A673 (cell line): ENCODE data around the gene NEK8. TPM values are rescaled to one million over a fixed set of nuclear protein-coding genes. Genes with fewer than 3 reads are reported as not detected.
A peak's percentile ranks its signal among the peaks of the same experiment; 100 is the strongest.

Experiments
- BruUV-seq: library from RNA; stranded (reverse); fragments of 400-500 nt; replicated peaks from 2 replicates; lab custom pipeline; 2021; lab: Mats Ljungman, UMichigan
- CTCF ChIA-PET: fragments of 300-600 bp; sonication (Branson Sonifier 250); formaldehyde crosslinking; loops from one replicate; lab custom pipeline; 2022; ENCODE audit warnings: antibody characterized with exemption; lab: Charles Lee
- POLR2A ChIA-PET: fragments of 300-600 bp; sonication (Branson Sonifier 250); formaldehyde crosslinking; loops from one replicate; lab custom pipeline; 2022; ENCODE audit warnings: antibody characterized with exemption; ENCODE audit not compliant: low non-redundant PET; lab: Charles Lee
- DNase-seq: peaks from one replicate; pipeline ENCODE4 v3.0.0-alpha.2; 2015; ENCODE audit warnings: low spot score
- H3K27ac ChIP-seq: fragments of 200-600 bp; sonication (generic); 2 replicates; pipeline ENCODE4 v1.5.1; 2016; ENCODE audit warnings: mixed run types, low read depth, mild to moderate bottlenecking, mixed read lengths, antibody characterized with exemption, low read length; ENCODE audit not compliant: poor library complexity, severe bottlenecking
- H3K27me3 ChIP-seq: fragments of 200-600 bp; sonication (generic); replicated peaks from 2 replicates; pipeline ENCODE4 v1.6.1; 2017; ENCODE audit warnings: mixed run types, low read depth, mild to moderate bottlenecking, mixed read lengths, antibody characterized with exemption, low read length; ENCODE audit not compliant: insufficient read depth, poor library complexity
- H3K36me3 ChIP-seq: fragments of 200-600 bp; sonication (generic); 2 replicates; pipeline ENCODE4 v1.6.1; 2016; ENCODE audit warnings: mixed run types, mild to moderate bottlenecking, mixed read lengths, antibody characterized with exemption, low read length; ENCODE audit not compliant: insufficient read depth, poor library complexity, severe bottlenecking
- H3K4me1 ChIP-seq: fragments of 200-600 bp; sonication (generic); 2 replicates; pipeline ENCODE4 v1.6.1; 2017; ENCODE audit warnings: mixed run types, mild to moderate bottlenecking, mixed read lengths, antibody characterized with exemption, low read length; ENCODE audit not compliant: insufficient read depth, poor library complexity, severe bottlenecking
- H3K4me3 ChIP-seq: fragments of 200-600 bp; sonication (generic); 2 replicates; pipeline ENCODE4 v1.5.1; 2016; ENCODE audit warnings: low read depth, mixed run types, mild to moderate bottlenecking, mixed read lengths, low read length; ENCODE audit not compliant: poor library complexity, severe bottlenecking
- H3K9me3 ChIP-seq: fragments of 200-600 bp; sonication (generic); 2 replicates; pipeline ENCODE4 v1.6.1; 2016; ENCODE audit warnings: mixed run types, low read depth, mild to moderate bottlenecking, mixed read lengths, antibody characterized with exemption, low read length; ENCODE audit not compliant: poor library complexity, severe bottlenecking
- EZH2 ChIP-seq: fragments of 200-600 bp; sonication (generic); IDR thresholded peaks from 2 replicates; pipeline ENCODE4 v1.6.1; 2017; ENCODE audit warnings: borderline replicate concordance, low read depth, mild to moderate bottlenecking, mixed read lengths, antibody characterized with exemption, low read length; ENCODE audit not compliant: poor library complexity, severe bottlenecking
- intact Hi-C: fragments of 100-400 bp; cut with micrococcal nuclease; formaldehyde crosslinking; loops from one replicate; pipeline ENCODE4 v1.10.0; 2022; ENCODE audit not compliant: unreplicated experiment
- total RNA-seq: library from RNA; stranded (reverse); gene quantifications from 2 replicates; pipeline ENCODE4 v1.2.3, GENCODE V29; 2021
- TF ChIP-seq, protein P1 (sequence below): fragments of 300-800, 200-600 bp; sonication (generic); conservative IDR thresholded peaks from 2 replicates; pipeline ENCODE4 v1.5.1; 2017; ENCODE audit warnings: low read depth, mild to moderate bottlenecking, antibody characterized with exemption, low read length, moderate library complexity, mixed read lengths

The NEK8 gene
- total RNA-seq, 1 experiment from 2014 or later, result 3.9 TPM

DNA sequence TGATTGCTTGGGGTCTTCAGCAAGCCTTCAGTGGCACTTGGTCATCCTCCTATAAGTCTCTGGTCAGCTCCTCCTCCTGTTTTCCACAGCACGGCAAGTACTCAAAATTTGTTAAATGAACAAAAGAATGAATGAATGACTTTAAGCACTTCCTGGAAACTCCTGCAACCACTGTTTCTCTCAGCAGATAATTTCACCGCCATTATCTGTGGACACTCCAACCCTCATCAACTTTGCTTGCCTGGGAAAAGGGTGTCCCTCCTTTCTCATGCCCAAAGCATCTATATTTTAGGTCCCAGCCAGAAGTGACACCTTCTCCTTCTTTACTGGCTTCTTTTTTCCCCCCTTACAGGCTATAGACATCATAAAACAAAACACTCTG lies 21.3 kb upstream of the NEK8 start:
- POLR2A ChIA-PET, result no interaction called here
- no peaks in the 10 kb centered on the region for H3K9me3 ChIP-seq

DNA sequence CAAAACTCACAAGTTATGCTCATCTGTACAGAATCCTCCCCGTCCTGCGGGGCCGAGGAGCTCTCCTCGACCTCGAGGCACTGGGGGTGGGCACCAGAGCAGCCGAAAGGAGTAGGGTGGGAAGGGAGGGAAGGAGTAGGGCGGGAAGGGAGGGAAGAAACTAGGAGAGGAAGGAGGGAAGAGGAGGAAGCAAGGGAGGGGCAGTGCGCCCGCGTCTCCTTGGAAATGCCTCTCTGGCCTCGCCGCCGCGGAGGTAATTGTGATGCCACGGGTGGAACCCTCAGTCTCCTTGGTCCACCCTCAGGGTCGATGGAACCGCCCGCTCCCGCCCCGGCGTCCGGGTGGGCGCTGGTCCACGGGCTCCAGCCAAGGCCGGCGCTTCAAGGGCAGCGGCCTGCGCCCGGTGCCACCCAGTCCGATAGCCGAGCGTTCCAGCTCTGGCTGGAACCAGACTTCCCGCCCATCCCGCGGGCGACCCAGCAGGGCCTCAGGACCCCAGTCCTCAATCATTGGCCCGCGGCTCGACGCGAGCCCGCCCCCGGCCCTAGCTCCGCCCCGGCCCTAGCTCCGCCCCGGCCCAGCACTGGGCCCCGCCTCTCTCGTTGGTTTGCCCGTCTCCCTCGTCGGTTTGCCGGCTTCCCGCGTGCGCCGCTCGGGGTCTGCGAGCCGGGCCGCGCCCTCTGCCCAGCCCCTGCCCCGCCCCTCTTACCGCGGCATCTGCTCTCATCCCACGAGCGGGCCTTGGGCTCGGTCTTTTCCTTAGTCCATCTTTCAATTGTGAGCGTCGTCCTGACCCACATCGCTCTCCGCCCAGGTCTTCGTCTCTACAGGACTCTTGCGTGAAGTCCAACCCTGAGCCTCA lies 17.5 kb upstream of the NEK8 start:
- Histone ChIP-seq H3K36me3 (peaks cover 27% of the 10 kb centered on the region), H3K4me1 (peaks cover 9% of the 10 kb centered on the region), H3K9me3 (no peaks in the 10 kb centered on the region), H3K4me3 (peak overlapping the region; percentile 56), H3K27ac (peak overlapping the region; percentile 85), H3K27me3 (no peaks in the 10 kb centered on the region)
- CTCF ChIA-PET, result interaction anchor here (0.5 to 0.6 kb wide), 2 partner anchors 8 to 16 kb away, joined by 5 to 6 read pairs; partner anchors contain the start of gene RPL23A
- DNase-seq, result peak; percentile 95
- TF ChIP-seq EZH2, result no peak
- TF ChIP-seq, protein P1, sequence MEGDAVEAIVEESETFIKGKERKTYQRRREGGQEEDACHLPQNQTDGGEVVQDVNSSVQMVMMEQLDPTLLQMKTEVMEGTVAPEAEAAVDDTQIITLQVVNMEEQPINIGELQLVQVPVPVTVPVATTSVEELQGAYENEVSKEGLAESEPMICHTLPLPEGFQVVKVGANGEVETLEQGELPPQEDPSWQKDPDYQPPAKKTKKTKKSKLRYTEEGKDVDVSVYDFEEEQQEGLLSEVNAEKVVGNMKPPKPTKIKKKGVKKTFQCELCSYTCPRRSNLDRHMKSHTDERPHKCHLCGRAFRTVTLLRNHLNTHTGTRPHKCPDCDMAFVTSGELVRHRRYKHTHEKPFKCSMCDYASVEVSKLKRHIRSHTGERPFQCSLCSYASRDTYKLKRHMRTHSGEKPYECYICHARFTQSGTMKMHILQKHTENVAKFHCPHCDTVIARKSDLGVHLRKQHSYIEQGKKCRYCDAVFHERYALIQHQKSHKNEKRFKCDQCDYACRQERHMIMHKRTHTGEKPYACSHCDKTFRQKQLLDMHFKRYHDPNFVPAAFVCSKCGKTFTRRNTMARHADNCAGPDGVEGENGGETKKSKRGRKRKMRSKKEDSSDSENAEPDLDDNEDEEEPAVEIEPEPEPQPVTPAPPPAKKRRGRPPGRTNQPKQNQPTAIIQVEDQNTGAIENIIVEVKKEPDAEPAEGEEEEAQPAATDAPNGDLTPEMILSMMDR, result no peak
- no TSS peak for BruUV-seq
- POLR2A ChIA-PET, result interaction anchor here (0.6 to 1.1 kb wide), 4 partner anchors 9 to 413 kb away, joined by 3 to 10 read pairs (median 6); no protein-coding TSS in a partner anchor
- intact Hi-C loops, result loop anchor here (5.0 kb wide), 1 partner anchor 49 kb away; the partner anchor contains the start of genes SDF2 and SUPT6H

More for the DNA sequence above, 21.3 kb upstream of the NEK8 start:
- Histone ChIP-seq H3K36me3 (peaks cover 8% of the 10 kb centered on the region), H3K4me3 (no peak overlapping the region), H3K27me3 (no peaks in the 10 kb centered on the region), H3K4me1 (peaks cover 4% of the 10 kb centered on the region), H3K27ac (no peak overlapping the region)
- no peak for TF ChIP-seq EZH2
- CTCF ChIA-PET, result no interaction called here
- BruUV-seq, result TSS peak; percentile 29
- DNase-seq, result no peak
- intact Hi-C loops, result no loop called here

DNA sequence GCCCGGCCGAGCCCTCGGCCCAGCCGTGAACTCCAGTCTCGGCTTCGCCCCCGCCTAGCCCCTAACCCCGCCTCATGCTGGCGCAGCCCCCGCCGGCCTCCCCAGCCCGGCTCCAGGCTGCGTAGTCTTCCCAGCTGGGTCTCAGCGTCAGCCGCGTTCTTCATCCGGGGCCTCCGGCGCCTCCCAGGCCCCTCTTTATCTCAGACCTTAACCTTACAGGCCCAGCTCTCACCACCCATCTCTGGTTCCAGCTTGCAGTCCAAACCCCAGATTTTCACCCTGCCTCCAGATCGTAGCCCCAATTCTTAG lies 16.9 kb upstream of the NEK8 start, which contains the start of gene PROCA1:
TSS of gene PROCA1 (minus strand) at position 166 of the 309 bp plus-strand sequence. CDS start 228 bp downstream, outside the sequence.
- Histone ChIP-seq H3K4me1 (peaks cover 15% of the 10 kb centered on the region), H3K27ac (peak within 1 kb of the TSS; percentile 85), H3K4me3 (peak within 1 kb of the TSS; percentile 56), H3K9me3 (no peaks in the 10 kb centered on the region), H3K27me3 (no peaks in the 10 kb centered on the region), H3K36me3 (peaks cover 27% of the 10 kb centered on the region)
- POLR2A ChIA-PET, result interaction anchor here (0.6 kb wide), 1 partner anchor 412 kb away, joined by 7 read pairs; no protein-coding TSS in a partner anchor
- DNase-seq, result no peak
- TF ChIP-seq EZH2, result no peak
- TF ChIP-seq, protein P1, result no peak
- intact Hi-C loops, result loop anchor here (5.0 kb wide), 1 partner anchor 49 kb away; the partner anchor contains the start of genes SDF2 and SUPT6H
- CTCF ChIA-PET, result interaction anchor here (0.6 kb wide), 1 partner anchor 8 kb away, joined by 5 read pairs; the partner anchor contains the start of gene RPL23A
- no TSS peak for BruUV-seq
